GM19351 (cell line): Measurements from ENCODE around the gene RAB2B.
A peak's percentile ranks its signal among the peaks of the same experiment; 100 is the strongest.
"Not testable (repeated sequence)": the region's sequence is repeated elsewhere in the genome, so short reads cannot be mapped to it uniquely, and the experiment has no call there.

Source experiments
- ATAC-seq: cut with Tn5 transposase; IDR thresholded peaks from one replicate; pipeline ENCODE4 v1.9.1; 2021; ENCODE audit warnings: mild to moderate bottlenecking, moderate library complexity; ENCODE audit not compliant: unreplicated experiment

RAB2B gene

GRCh38 chr14:21494902-21495762 lies 18.4 kb upstream of the RAB2B start:
- ATAC-seq = no peak

GRCh38 chr14:21486640-21487087 lies 9.9 kb upstream of the RAB2B start:
- no peak for ATAC-seq

- no peak for ATAC-seq
Observed at GRCh38 chr14:21476523-21476924, 235 bp downstream of the RAB2B start.

- no peak for ATAC-seq
Observed at GRCh38 chr14:21475767-21476522, 814 bp downstream of the RAB2B start.

- ATAC-seq = no peak
Observed at GRCh38 chr14:21467616-21468015, 9.1 kb downstream of the RAB2B start.

- peak; percentile 95 for ATAC-seq
Observed at GRCh38 chr14:21455912-21456667, 20.7 kb downstream of the RAB2B start, which contains the start of gene CHD8. CHD8 (minus strand) TSS chr14:21456123; CDS start chr14:21431643, 24,480 bp downstream.

GRCh38 chr14:21455592-21455911 lies 21.2 kb downstream of the RAB2B start:
- ATAC-seq = peak; percentile 30

GRCh38 chr14:21454843-21455544 lies 21.8 kb downstream of the RAB2B start:
- ATAC-seq = no peak

- ATAC-seq = no peak
Observed at GRCh38 chr14:21449899-21450216, 26.9 kb downstream of the RAB2B start.

- ATAC-seq = not testable (repeated sequence)
Observed at GRCh38 chr14:21442657-21443056, 34.1 kb downstream of the RAB2B start.

GRCh38 chr14:21440859-21441258 lies 35.9 kb downstream of the RAB2B start:
- no peak for ATAC-seq

- ATAC-seq = peak; percentile 99
Observed at GRCh38 chr14:21437063-21437901, 39.5 kb downstream of the RAB2B start.

- no peak for ATAC-seq
Observed at GRCh38 chr14:21436567-21437062, 40.1 kb downstream of the RAB2B start.

GRCh38 chr14:21431126-21431525 lies 45.6 kb downstream of the RAB2B start:
- ATAC-seq = no peak

GRCh38 chr14:21428930-21429329 lies 47.8 kb downstream of the RAB2B start:
- no peak for ATAC-seq

GRCh38 chr14:21426692-21427091 lies 50.1 kb downstream of the RAB2B start:
- no peak for ATAC-seq

GRCh38 chr14:21419528-21419927 lies 57.2 kb downstream of the RAB2B start:
- ATAC-seq = no peak

- ATAC-seq = no peak
Observed at GRCh38 chr14:21415329-21415728, 61.4 kb downstream of the RAB2B start.

GRCh38 chr14:21414137-21414631 lies 62.6 kb downstream of the RAB2B start:
- ATAC-seq = peak; percentile 59
